Activated gamma-delta T cell (primary cell): ENCODE results near the gene TSR3.
A peak's percentile ranks its signal among the peaks of the same experiment; 100 is the strongest.
"Not testable (repeated sequence)": the region's sequence is repeated elsewhere in the genome, so short reads cannot be mapped to it uniquely, and the experiment has no call there.

Experiments used
- DNase-seq: peaks from one replicate; lab custom pipeline; 2025; lab: John Stamatoyannopoulos, UW

Gene TSR3

GRCh38 chr16:1337486-1337885 is 14.2 kb downstream of the TSR3 start:
- DNase-seq, result no peak

- no peak for DNase-seq
Measured at GRCh38 chr16:1336619-1337018, 15.1 kb downstream of the TSR3 start.

GRCh38 chr16:1335996-1336395 is 15.7 kb downstream of the TSR3 start:
- DNase-seq, result no peak

DNA sequence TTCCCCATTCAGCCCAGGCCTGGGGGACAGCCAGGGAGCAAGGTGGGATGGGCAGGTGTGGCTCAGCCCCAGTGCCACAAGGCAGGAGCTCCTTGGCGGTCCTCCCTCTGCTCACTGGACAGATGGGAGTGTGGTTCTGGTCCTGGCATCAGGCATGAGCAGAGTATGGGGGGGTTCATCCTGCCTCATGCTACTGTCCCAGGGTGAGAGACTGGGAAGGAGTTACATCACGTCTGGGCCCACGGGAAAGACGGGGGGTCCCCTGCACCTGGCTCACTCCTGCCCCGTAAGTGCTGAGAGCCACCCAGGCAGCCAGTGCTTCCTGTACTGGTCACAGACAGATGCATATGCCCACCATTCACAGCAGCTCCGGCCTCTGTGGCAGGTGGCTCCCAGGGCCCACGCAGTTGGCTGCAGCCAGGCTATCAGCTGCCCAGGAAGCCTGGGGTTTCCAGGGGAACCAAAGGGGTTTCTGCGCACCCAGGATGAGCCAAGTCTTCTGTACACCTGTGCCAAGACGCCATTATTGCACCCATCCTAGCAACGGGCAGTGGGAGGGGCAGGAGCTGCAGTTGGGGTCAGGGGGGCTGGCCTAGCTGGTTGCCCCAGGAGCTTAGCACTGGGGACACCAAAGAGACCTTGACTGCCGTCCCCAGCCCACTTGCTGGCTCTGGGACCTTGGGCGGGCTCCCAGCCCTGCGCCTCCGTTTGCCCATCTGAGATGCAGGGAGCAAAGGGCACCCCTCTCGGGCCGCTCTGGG is 16.3 kb downstream of the TSR3 start:
- no peak for DNase-seq

DNA sequence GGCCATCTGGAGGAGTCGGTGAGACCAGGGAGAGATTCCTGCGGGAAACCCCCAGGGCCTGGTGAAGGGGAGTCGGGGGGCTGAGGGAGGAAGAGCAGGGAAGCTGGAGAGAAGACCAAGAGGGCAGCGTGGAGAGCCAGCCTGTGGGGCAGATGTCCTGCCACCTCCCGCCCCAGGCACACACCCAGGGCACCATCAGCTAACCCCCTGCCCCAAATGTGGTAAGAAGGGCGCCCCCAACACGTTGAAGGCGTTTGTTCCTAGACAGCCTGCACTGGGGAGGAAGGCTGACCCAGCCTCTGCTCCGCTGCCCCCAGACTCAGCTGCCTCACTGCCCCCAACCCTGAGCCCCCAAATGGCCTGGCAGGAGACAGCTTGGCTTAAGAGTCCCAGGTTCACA is 16.9 kb downstream of the TSR3 start:
- no peak for DNase-seq

- DNase-seq, result no peak
Measured at GRCh38 chr16:1333854-1334700, 17.6 kb downstream of the TSR3 start.

DNA sequence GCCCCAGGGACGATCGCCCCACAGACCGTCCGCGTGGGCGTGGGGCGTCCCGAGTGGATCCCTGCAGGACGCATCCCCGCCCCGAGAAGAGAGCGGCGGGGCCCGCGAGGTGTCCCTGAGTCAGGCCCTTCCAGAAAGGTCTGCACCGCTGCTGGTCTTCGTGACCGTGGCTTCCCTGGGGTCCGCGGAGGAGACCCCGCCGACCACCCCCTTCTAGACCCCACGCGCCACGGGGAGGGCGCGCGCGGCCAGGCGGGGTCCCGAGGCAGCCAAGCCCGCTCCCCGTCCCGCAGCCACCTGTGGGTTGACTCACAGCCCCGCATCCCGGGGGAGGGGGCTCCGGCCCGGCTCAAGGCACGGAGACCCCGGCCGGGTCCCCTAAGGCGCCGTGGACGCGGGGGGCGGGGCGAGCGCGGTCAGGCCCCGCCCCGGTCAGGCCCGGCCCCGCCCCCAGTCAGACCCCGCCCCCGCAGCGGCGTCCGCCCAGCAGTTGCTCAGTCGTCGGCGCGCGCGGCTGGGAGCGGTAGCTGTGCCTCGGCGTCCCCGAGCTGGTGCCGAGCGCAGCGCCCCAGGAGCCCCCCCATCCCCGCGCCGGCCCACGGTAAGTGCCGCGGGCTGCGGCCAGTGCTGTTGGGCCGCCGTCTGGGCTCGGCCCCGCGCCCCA is 18.4 kb downstream of the TSR3 start, which contains the start of gene BAIAP3:
TSS of gene BAIAP3 (plus strand) at position 497 of the 664 bp plus-strand sequence. CDS start 4,905 bp downstream, outside the sequence.
- peak; percentile 51 for DNase-seq

DNA sequence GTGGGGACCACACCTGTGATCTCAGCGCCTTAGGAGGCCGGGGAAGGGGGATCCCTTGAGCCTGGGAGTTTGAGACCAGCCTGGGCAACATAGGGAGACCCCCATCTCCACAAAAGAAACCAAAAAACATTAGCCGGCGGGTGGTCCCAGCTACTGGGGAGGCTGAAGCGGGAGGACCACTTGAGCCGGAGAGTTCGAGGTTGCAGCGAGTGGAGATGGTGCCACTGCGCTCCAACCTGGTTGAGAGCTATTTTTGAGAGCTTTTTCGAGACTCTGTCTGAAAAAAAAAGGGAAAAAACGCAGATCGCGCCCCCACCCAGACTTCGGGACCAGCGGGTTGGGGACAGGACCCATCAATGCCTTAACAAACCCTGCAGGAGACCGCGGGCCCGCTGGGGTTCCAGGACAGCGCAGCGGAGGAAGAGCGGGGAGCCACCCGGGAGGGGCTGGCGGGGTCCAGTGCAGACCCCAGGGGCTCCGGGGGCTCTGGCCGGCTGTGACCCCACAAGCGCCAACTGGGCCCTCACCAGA is 19.0 kb downstream of the TSR3 start:
- no peak for DNase-seq

DNA sequence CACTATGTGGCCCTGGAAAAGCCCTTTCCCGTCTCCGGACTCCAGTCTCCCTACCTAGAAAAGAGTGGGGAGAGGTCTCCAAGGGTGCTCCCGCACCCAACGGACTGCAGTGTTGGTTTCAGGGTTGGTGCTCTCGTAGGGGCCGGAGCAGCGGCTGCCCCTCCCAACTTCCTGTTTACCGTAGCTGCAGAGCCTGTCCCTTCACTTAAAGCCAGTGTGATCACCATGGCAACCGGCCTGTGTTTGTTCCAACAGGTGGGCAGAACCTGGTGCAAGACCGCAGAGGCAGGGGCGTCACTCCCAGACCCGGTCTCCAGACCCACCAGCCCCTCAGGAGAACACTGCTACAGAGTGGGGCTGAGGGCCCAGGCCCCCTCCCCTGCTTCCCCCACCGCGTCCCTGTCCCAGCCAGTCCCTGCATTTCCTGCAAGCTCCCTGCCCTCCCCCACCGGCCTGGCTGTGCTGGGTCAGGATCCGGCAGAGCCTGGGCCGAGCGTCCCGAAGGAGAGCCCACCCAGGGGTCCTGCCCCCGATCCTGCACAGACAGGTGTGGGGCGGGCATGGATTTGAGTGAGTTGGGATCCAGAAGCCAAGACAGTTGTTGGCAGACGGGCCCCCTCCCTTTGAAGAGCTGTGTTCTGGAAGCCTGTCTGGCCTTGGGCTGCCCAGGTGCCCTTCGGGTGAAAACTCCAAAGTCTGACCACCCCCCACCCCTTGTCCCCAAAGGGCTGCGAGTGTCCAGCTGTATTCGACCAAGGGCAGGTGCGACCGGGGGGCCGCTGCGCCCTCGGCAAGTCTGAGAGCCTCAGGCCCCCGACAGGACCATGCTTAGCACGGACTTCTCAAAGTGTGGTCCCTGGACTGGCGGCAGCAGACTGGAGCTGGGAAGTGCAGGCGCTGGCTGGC is 19.7 kb downstream of the TSR3 start:
- DNase-seq, result no peak

DNA sequence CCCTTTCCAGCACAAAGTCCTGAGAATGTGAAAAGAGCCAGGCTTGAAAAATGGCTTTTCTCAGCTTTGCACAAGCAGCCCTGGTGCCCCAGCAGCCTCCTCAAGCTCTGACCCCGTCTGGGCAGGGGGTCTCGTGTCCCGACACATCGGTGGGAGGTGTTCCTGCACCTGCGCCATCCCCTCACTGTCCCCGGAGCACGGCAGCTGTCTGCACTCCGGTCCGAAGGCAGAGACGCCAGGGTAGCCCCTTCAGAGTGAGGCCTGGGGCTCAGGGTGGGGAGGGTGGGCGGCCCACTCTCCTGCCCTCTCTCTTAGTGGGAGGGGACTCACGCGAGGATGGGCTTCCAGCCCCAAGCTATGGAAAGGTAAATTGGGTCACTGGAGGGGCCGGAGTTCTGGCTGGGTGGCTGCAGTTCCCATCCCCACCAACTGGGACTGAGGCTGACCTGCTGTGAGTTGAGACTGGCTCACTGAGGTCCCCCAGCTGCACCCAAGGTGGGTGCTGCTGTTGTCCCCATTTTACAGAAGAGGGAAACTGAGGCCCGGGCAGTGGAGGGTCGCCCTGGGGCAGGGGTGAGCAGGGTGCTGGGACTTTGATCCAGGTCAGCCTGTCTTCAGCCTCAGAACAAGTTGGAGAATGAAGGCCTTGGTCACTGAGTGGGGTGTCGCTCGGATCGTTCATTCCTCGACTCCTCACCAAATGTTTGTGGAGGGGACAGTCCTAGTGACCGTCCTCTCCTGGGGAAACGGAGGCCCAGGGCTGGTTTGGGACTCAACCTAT is 20.6 kb downstream of the TSR3 start:
- DNase-seq, result no peak

DNA sequence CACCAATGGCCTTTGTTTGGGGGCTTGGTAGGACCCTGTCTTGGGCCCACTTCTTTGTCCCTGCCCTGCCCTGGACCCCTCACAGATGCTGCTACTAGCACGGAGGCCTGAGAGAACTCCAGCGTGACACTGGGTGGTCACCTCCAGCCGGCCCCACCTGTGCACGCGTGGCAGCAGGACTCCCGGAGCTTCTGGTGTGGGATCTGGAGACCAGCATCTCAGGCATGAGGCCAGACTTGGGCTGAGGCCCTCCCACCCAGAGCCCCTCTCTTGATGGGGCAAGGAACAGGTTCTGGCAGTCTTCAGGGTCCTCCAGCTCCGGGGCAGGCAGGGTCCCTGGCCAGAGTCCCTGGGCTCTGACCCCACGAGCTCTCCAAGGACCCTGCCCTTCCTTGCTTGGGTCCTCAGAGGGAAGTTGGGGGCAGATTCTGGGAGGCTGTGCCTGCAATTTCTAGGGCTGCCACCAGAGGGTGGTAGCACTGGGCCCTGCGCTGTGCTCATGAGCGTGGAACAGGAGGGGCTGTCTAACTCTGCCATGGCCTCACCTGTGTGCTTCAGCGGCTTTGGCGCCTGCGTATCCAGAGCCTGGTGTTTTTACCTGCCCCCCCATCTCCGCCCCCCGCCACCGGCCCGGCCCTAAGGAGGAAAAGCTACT is 21.3 kb downstream of the TSR3 start:
- DNase-seq, result no peak

GRCh38 chr16:1328961-1329360 is 22.7 kb downstream of the TSR3 start:
- DNase-seq, result not testable (repeated sequence)

- not testable (repeated sequence) for DNase-seq
Measured at GRCh38 chr16:1328136-1328535, 23.5 kb downstream of the TSR3 start.

DNA sequence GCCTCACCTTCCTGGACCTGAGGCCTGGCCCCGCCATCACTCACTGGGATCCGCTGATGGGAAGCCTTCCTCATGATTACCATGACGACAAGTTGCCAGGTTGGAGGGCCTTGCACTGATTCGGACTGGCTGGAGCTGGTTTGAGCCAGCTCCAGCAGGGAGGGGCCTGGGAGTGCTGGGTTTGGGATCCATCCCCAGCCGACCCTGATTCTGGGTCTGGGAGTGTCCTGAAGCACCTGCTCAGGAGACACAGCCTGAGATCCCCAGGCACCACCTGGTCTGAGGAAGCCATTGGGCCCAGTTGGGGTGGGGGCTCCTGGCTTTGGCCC is 24.1 kb downstream of the TSR3 start:
- no peak for DNase-seq

- no peak for DNase-seq
Measured at GRCh38 chr16:1326946-1327618, 24.6 kb downstream of the TSR3 start.

GRCh38 chr16:1326391-1326790 is 25.3 kb downstream of the TSR3 start:
- DNase-seq, result no peak

- no peak for DNase-seq
Measured at GRCh38 chr16:1325673-1326371, 25.9 kb downstream of the TSR3 start.

GRCh38 chr16:1325261-1325660 is 26.4 kb downstream of the TSR3 start:
- no peak for DNase-seq
